Lung (tissue), 12 donors: ENCODE measurements around the gene EVX1. TPM values are rescaled to one million over a fixed set of nuclear protein-coding genes. Genes with fewer than 3 reads are reported as not detected.

Source experiments
- ATAC-seq: fragments of 200-7000 bp; cut with Tn5 transposase; one replicate; pipeline ENCODE4 v1.9.1; 2020; ENCODE audit warnings: moderate number of reproducible peaks; ENCODE audit not compliant: insufficient read depth, low FRiP score
- DNase-seq, 3 donors: peaks; one replicate each; pipeline ENCODE4 v3.0.0-alpha.2; 2013 to 2017
- H3K27ac ChIP-seq, 2 donors: one replicate each; pipeline ENCODE4 v1.5.1; 2013; ENCODE audit warnings: mild to moderate bottlenecking in 2 of 2, moderate library complexity in 2 of 2, control low read depth in 1 of 2, inconsistent platforms in 1 of 2, low read depth in 1 of 2, low read length in 1 of 2
- H3K27me3 ChIP-seq, 3 donors: one replicate each; pipeline ENCODE4 v1.5.1; 2013; ENCODE audit warnings: low read length in 2 of 3; ENCODE audit not compliant: control insufficient read depth in 3 of 3, insufficient read depth in 3 of 3
- H3K36me3 ChIP-seq, 4 donors: one replicate each; pipeline ENCODE4 v1.5.1; 2013; ENCODE audit warnings: low read length in 4 of 4, mild to moderate bottlenecking in 1 of 4, moderate library complexity in 1 of 4; ENCODE audit not compliant: control insufficient read depth in 4 of 4, insufficient read depth in 4 of 4
- H3K4me1 ChIP-seq, 5 donors: one replicate each; pipeline ENCODE4 v1.5.1; 2013; ENCODE audit warnings: low read length in 5 of 5, mild to moderate bottlenecking in 2 of 5, moderate library complexity in 1 of 5; ENCODE audit not compliant: control insufficient read depth in 5 of 5, insufficient read depth in 5 of 5
- H3K4me3 ChIP-seq: one replicate; pipeline ENCODE4 v1.5.1; 2013; ENCODE audit warnings: mild to moderate bottlenecking, control low read depth, moderate library complexity
- H3K9ac ChIP-seq, 2 donors: one replicate each; pipeline ENCODE4 v1.5.1; 2013; ENCODE audit warnings: low read length in 2 of 2, control low read depth in 1 of 2; ENCODE audit not compliant: insufficient read depth in 1 of 2
- H3K9me3 ChIP-seq, 4 donors: one replicate each; pipeline ENCODE4 v1.5.1; 2013; ENCODE audit warnings: low read length in 3 of 4, mild to moderate bottlenecking in 1 of 4, moderate library complexity in 1 of 4; ENCODE audit not compliant: control insufficient read depth in 4 of 4, insufficient read depth in 3 of 4
- CTCF ChIP-seq: IDR thresholded peaks from 2 replicates; pipeline ENCODE4 v1.5.1; 2012; ENCODE audit warnings: mild to moderate bottlenecking; ENCODE audit errors: control extremely low read depth, extremely low read depth
- WGBS, 2 donors: extraction: QIAGEN DNeasy Blood & Tissue Kit; methylation state at CpG; one replicate each; pipeline ENCODE4 v1.1.7; 2013; 5-methylcytosine and 5-hydroxymethylcytosine counted together
- polyA plus RNA-seq, 2 donors: library from polyadenylated mRNA; stranded (reverse); fragments of 200-250 nt; gene quantifications; one replicate each; pipeline ENCODE4 v1.2.1, GENCODE V29; 2013
- total RNA-seq, 2 donors: library from RNA; depleted of rRNA in 1 of 2; stranded (reverse); fragments of >200 nt in 1 of 2; gene quantifications; one replicate each; pipeline ENCODE4 v1.2.1, GENCODE V29; 2014 to 2021
- donor health status: control.
- donor health status: control.
- donor health status: Bipolar disorder and iron deficiency.
- donor health status: healthy.
- donor health status: DM: yes; HTN: yes; CAD: no.

The EVX1 gene
- total and polyA plus RNA-seq, 4 donors, result not detected

- Histone ChIP-seq H3K27me3 (peaks cover 10 to 87% (median 85%) of the 10 kb centered on the region in 3 donors), H3K4me1 (peaks cover 0 to 42% (median 0%) of the 10 kb centered on the region in 5 donors), H3K9ac (no peak overlapping the region), H3K36me3 (no peaks in the 10 kb centered on the region), H3K9me3 (peaks cover 0 to 13% (median 0%) of the 10 kb centered on the region in 4 donors), H3K4me3 (no peak overlapping the region), H3K27ac (no peak overlapping the region)
- WGBS, 2 donors, result 11 to 18% methylated on average over 17 of the region's 17 CpGs
- TF ChIP-seq CTCF, result no peak
- no peak for ATAC-seq
- no peak for DNase-seq
Measured at GRCh38 chr7:27241189-27242056, 1.2 kb upstream of the EVX1 start.

- H3K36me3 ChIP-seq, result no peaks in the 10 kb centered on the region
- 12 to 17% methylated on average over 14 of the region's 14 CpGs for WGBS, 2 donors
- H3K27ac ChIP-seq, result no peak overlapping the region
- H3K4me1 ChIP-seq, result peaks cover 0 to 42% (median 0%) of the 10 kb centered on the region in 5 donors
- no peak overlapping the region for H3K9ac ChIP-seq
- ATAC-seq, result no peak
- no peak overlapping the region for H3K4me3 ChIP-seq
- TF ChIP-seq CTCF, result no peak
- no peak for DNase-seq
- peaks cover 3 to 87% (median 85%) of the 10 kb centered on the region in 3 donors for H3K27me3 ChIP-seq
- H3K9me3 ChIP-seq, result peaks cover 0 to 16% (median 0%) of the 10 kb centered on the region in 4 donors
Measured at GRCh38 chr7:27242154-27242553, 448 bp upstream of the EVX1 start.

GRCh38 chr7:27243340-27244163 is 950 bp downstream of the EVX1 start:
- no peak for DNase-seq
- Histone ChIP-seq H3K27ac (no peak overlapping the region), H3K36me3 (no peaks in the 10 kb centered on the region), H3K9ac (no peak overlapping the region), H3K9me3 (peaks cover 0 to 16% (median 0%) of the 10 kb centered on the region in 4 donors), H3K4me1 (peaks cover 0 to 42% (median 0%) of the 10 kb centered on the region in 5 donors), H3K4me3 (no peak overlapping the region), H3K27me3 (peaks cover 10 to 87% (median 85%) of the 10 kb centered on the region in 3 donors)
- no peak for ATAC-seq
- TF ChIP-seq CTCF, result no peak
- 4 to 6% methylated on average over 43 of the region's 43 CpGs for WGBS, 2 donors
